Measurements from ENCODE around the gene UPF1.
A peak's percentile ranks its signal among the peaks of the same experiment; 100 is the strongest.
"Not testable (repeated sequence)": the region's sequence is repeated elsewhere in the genome, so short reads cannot be mapped to it uniquely, and the experiment has no call there.

UPF1 gene

GRCh38 chr19:18799389-18799970, 32.3 kb upstream of the UPF1 start:
- DNase-seq, result no peak

GRCh38 chr19:18800079-18800478, 31.7 kb upstream of the UPF1 start:
- no peak for DNase-seq

- DNase-seq, result no peak
These were observed 31.1 kb upstream of the UPF1 start for GRCh38 chr19:18800636-18801035.

- DNase-seq, result no peak
These were observed 29.4 kb upstream of the UPF1 start for GRCh38 chr19:18802354-18802753.

GRCh38 chr19:18803550-18804138, 28.1 kb upstream of the UPF1 start:
- DNase-seq, result no peak

- DNase-seq, result no peak
These were observed 27.6 kb upstream of the UPF1 start for GRCh38 chr19:18804139-18804601.

GRCh38 chr19:18804643-18805042, 27.1 kb upstream of the UPF1 start:
- no peak for DNase-seq

GRCh38 chr19:18807861-18808331, 23.9 kb upstream of the UPF1 start:
- DNase-seq, result no peak

- no peak for DNase-seq
These were observed 22.4 kb upstream of the UPF1 start for GRCh38 chr19:18809149-18809868.

GRCh38 chr19:18811638-18812037, 20.1 kb upstream of the UPF1 start:
- not testable (repeated sequence) for DNase-seq

- no peak for DNase-seq
These were observed 17.7 kb upstream of the UPF1 start for GRCh38 chr19:18814063-18814462.

GRCh38 chr19:18815673-18816072, 16.1 kb upstream of the UPF1 start:
- DNase-seq, result no peak

GRCh38 chr19:18816645-18817044, 15.1 kb upstream of the UPF1 start:
- DNase-seq, result not testable (repeated sequence)

- no peak for DNase-seq
These were observed 14.2 kb upstream of the UPF1 start for GRCh38 chr19:18817574-18817973.

GRCh38 chr19:18828786-18829185, 3.0 kb upstream of the UPF1 start:
- DNase-seq, result no peak

GRCh38 chr19:18830488-18830887, 1.3 kb upstream of the UPF1 start:
- DNase-seq, result no peak

- peak; percentile 29 for DNase-seq
These were observed 764 bp downstream of the UPF1 start for GRCh38 chr19:18832306-18833140.

- no peak for DNase-seq
These were observed 1.4 kb downstream of the UPF1 start for GRCh38 chr19:18833141-18833476.

GRCh38 chr19:18833849-18834643, 2.3 kb downstream of the UPF1 start:
- no peak for DNase-seq

GRCh38 chr19:18834644-18834984, 2.9 kb downstream of the UPF1 start:
- no peak for DNase-seq

- DNase-seq, result no peak
These were observed 7.9 kb downstream of the UPF1 start for GRCh38 chr19:18839465-18840287.
